Activated naive CD8-positive, alpha-beta T cell treated with anti-CD3 and anti-CD28 coated beads for 36 hours (primary cell): ENCODE measurements around the gene DACT1. TPM values are rescaled to one million over a fixed set of nuclear protein-coding genes. Genes with fewer than 3 reads are reported as not detected.

Source experiments
- DNase-seq: peaks from one replicate; pipeline ENCODE4 v3.0.0; 2021
- H3K27ac Mint-ChIP-seq: one replicate; pipeline ENCODE4 v1.8.0; 2022; ENCODE audit warnings: mild to moderate bottlenecking, moderate library complexity, mixed read lengths
- H3K27me3 Mint-ChIP-seq: one replicate; pipeline ENCODE4 v1.8.0; 2022; ENCODE audit warnings: mild to moderate bottlenecking, mixed read lengths
- H3K36me3 Mint-ChIP-seq: one replicate; pipeline ENCODE4 v1.8.0; 2021; ENCODE audit warnings: mild to moderate bottlenecking, mixed read lengths
- H3K4me1 Mint-ChIP-seq: one replicate; pipeline ENCODE4 v1.8.0; 2021; ENCODE audit warnings: mixed read lengths
- H3K4me3 Mint-ChIP-seq: one replicate; pipeline ENCODE4 v1.8.0; 2022; ENCODE audit warnings: mild to moderate bottlenecking, moderate library complexity, mixed read lengths
- H3K9me3 Mint-ChIP-seq: one replicate; pipeline ENCODE4 v1.8.0; 2022; ENCODE audit warnings: mixed read lengths
- total RNA-seq, 2 experiments: library from RNA; stranded (reverse); gene quantifications; one replicate each; pipeline ENCODE4 v1.2.3, GENCODE V29; 2021

The DACT1 gene
- total RNA-seq, 2 experiments from 2014 or later, result 1.0 to 1.2 TPM

DNA sequence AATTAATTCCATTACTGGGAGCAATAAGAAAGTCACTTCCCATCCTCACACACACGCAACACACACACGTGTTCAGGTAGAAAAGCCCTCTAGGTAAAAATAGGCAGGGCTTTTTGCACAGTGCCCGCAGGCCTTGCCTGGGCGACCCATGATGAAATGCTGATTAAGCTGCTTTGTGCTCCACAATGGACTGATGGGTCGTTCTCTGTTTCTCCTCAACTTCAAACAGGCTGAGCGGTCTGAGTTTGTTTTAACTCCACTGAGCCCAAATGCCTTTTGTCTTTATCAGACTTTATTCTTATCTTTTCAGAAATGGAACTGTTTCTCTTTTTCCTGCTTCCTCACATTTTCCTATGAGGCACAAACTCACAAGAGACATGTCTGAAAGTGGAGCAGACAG, 9.4 kb upstream of the DACT1 start:
- no peak for DNase-seq
- no peak overlapping the region for H3K27ac Mint-ChIP-seq
- peaks cover 5% of the 10 kb centered on the region for H3K4me1 Mint-ChIP-seq
- H3K36me3 Mint-ChIP-seq, result no peaks in the 10 kb centered on the region
- H3K4me3 Mint-ChIP-seq, result no peak overlapping the region
- no peaks in the 10 kb centered on the region for H3K27me3 Mint-ChIP-seq
- H3K9me3 Mint-ChIP-seq, result no peaks in the 10 kb centered on the region

DNA sequence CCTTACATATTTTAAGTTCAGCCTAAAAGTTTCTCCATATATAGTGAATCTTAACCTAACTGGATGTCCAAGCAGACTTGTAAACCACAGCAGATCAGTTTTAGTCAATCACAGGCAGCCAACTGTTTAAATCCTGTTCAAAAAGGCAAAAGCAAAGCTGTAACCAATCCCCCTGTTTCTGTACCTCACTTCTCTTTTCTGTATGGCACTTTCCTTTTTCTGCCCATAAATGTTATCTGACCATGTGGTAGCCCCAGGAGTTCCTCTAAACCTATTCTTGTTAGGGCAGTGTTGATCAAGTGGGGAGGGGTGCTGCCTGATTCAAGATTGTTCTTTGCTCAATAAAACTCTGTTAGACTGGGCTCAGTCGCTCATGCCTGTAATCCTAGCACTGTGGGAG, 8.5 kb upstream of the DACT1 start:
- H3K9me3 Mint-ChIP-seq, result no peaks in the 10 kb centered on the region
- H3K27ac Mint-ChIP-seq, result no peak overlapping the region
- no peak overlapping the region for H3K4me3 Mint-ChIP-seq
- no peaks in the 10 kb centered on the region for H3K36me3 Mint-ChIP-seq
- DNase-seq, result no peak
- peaks cover 5% of the 10 kb centered on the region for H3K4me1 Mint-ChIP-seq
- peaks cover 5% of the 10 kb centered on the region for H3K27me3 Mint-ChIP-seq

DNA sequence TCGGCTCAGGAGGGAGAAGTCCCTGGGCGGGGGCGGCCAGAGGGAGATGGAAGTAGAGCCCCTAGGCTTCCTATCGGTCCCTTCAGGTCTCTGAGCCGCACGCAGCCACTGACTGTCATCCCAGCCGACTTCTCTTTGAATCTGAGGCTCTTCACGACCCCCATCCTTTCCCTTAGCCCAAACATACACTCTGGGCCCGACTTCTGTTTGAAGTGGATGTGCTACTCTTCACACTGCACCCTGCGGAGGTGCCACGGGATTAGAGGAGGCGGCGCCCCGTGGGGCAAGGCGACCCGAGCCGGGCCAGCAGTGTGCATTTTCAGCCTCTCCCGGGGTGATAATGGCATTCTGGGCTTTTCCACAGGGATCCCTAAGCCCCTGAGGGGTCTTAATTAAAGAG, 6.0 kb upstream of the DACT1 start:
- no peak overlapping the region for H3K27ac Mint-ChIP-seq
- no peak for DNase-seq
- H3K36me3 Mint-ChIP-seq, result no peaks in the 10 kb centered on the region
- H3K4me3 Mint-ChIP-seq, result no peak overlapping the region
- H3K9me3 Mint-ChIP-seq, result no peaks in the 10 kb centered on the region
- H3K27me3 Mint-ChIP-seq, result peaks cover 24% of the 10 kb centered on the region
- H3K4me1 Mint-ChIP-seq, result peaks cover 6% of the 10 kb centered on the region

DNA sequence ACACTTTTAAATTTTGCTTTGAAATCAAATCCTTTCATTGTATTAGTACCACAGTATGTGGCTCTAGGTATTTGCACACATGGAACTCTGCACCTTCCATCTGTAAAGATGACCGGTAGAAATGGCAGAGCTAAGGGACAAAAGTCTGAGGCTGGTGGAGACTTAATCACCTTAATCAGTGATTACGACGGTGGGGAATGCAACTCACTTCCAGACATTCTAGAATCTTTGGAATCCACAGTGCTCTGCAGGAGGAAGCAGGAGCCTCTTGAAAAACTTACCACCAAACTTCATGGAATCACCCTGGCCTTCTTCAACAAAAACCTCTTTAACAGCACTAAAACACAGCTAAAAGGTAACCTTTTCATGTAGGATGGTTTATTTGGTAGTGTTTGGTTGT, 3.9 kb upstream of the DACT1 start:
- H3K36me3 Mint-ChIP-seq, result no peaks in the 10 kb centered on the region
- H3K4me3 Mint-ChIP-seq, result no peak overlapping the region
- peaks cover 14% of the 10 kb centered on the region for H3K4me1 Mint-ChIP-seq
- no peak overlapping the region for H3K27ac Mint-ChIP-seq
- DNase-seq, result no peak
- H3K9me3 Mint-ChIP-seq, result no peaks in the 10 kb centered on the region
- H3K27me3 Mint-ChIP-seq, result peaks cover 34% of the 10 kb centered on the region

DNA sequence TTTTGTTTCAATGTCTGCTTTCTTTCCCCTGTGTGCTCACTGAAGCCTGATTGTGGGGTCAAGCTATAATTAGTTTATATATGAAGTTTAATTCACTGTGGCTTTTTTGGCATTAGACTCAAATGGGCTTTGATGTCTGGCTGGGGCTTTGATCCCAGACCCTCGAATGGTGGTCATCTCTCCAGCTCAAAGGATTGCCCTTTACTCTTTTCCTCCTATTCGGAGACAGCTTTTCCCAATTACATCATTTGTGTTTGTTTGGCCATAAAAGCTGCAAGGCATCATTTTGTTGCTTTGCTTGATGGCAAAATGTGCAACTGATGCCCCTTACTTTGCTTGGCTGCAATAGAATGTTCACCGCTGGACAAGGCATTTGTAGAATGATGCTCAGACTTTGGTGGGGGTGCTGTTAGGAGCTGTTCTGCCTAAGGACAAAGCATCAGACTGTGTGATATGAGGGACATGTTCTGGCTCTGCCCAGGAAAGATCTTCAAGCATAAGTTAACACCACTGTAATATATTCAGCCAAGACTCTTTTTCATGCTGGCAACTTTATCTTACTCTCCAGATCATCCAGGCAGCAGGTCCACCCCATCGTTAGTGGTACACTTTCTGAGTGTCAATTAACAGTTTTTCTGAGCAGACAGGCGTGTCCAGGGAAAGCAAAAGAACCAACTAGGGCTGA, 3.2 kb upstream of the DACT1 start:
- Mint-ChIP-seq H3K4me3 (no peak overlapping the region), H3K27ac (no peak overlapping the region), H3K4me1 (peaks cover 21% of the 10 kb centered on the region), H3K27me3 (peaks cover 41% of the 10 kb centered on the region), H3K36me3 (no peaks in the 10 kb centered on the region), H3K9me3 (no peaks in the 10 kb centered on the region)
- DNase-seq, result no peak

DNA sequence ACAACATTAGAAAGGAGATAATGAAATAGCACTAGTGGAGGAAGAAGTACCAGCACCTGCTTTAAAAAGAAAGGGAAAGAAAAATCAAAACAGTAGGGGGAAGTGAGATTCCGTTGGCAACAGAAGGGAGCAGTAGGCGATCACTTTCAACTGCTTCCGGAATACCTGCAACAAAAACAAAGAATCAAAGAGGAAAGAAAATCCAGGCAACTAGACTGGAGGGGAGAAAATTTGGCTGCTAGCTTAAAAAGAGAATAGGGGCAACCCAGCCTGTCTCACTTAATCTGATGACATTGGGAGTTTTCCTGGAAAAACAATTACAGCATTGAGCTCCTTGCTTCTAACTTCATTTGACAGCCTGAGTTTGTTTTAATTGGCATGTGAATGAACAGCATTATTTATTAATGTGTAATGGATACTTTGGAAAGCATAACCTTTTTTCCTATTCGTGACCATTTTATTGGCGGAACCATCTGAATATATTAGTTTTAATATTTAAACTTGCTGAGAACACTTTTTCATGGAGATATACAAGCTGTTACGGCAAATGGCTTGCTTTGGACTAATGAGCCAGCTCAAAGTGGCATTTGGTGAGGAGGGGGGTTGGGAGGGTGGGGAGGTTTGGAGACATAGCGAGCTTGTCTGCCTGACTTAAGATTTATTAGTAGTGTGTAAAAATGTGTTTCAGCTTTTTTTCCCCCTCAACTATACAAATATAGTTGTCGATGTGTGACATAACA, 2.5 kb upstream of the DACT1 start:
- peaks cover 48% of the 10 kb centered on the region for H3K27me3 Mint-ChIP-seq

DNA sequence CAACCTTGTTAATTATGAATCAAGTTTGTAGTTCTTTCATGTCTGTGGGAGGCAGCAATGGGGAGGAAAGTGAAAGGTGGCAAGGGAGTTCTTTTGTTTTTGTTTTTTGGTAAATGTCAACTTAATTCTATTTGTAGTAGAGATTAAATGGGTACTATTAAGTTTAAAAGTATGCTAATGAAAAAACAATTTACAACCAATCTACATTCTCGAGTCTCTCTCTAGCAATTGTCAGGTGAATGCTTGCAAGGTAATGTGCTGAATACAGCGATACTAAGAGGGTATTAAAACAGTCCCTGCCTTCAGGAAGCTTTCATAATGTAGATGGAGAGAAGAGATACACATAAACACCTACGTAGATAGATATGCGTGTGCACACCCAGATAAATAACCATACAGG, 1.6 kb upstream of the DACT1 start:
- no peak for DNase-seq
- H3K36me3 Mint-ChIP-seq, result no peaks in the 10 kb centered on the region
- peaks cover 25% of the 10 kb centered on the region for H3K4me1 Mint-ChIP-seq
- H3K27ac Mint-ChIP-seq, result no peak overlapping the region
- H3K9me3 Mint-ChIP-seq, result no peaks in the 10 kb centered on the region
- H3K4me3 Mint-ChIP-seq, result no peak overlapping the region
- H3K27me3 Mint-ChIP-seq, result peaks cover 57% of the 10 kb centered on the region

More for the DNA sequence above, 2.5 kb upstream of the DACT1 start:
- no peak overlapping the region for H3K4me3 Mint-ChIP-seq
- H3K27ac Mint-ChIP-seq, result no peak overlapping the region
- no peaks in the 10 kb centered on the region for H3K36me3 Mint-ChIP-seq
- no peaks in the 10 kb centered on the region for H3K9me3 Mint-ChIP-seq
- H3K4me1 Mint-ChIP-seq, result peaks cover 21% of the 10 kb centered on the region
- no peak for DNase-seq

DNA sequence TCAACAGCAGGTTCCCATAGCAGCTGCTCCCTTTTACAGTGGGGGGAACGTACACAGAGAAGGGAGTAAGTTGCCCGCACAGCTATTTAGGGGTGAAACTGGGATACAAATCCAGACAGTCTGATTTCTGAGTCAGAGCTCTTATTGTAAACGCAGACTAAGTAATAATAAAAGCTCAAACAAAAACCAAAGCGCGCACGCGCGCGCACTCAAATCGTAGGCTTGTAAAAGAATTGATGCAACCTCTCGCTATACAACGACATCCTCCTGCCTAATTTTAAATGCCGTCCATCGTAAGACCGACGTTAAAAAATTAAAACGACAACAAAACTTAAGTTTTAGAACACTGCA, 747 bp upstream of the DACT1 start:
- peak; percentile 40 for DNase-seq
- peaks cover 61% of the 10 kb centered on the region for H3K27me3 Mint-ChIP-seq
- peak overlapping the region; percentile 84 for H3K4me3 Mint-ChIP-seq
- H3K27ac Mint-ChIP-seq, result peak overlapping the region; percentile 71
- H3K4me1 Mint-ChIP-seq, result peaks cover 26% of the 10 kb centered on the region
- no peaks in the 10 kb centered on the region for H3K9me3 Mint-ChIP-seq
- H3K36me3 Mint-ChIP-seq, result no peaks in the 10 kb centered on the region

DNA sequence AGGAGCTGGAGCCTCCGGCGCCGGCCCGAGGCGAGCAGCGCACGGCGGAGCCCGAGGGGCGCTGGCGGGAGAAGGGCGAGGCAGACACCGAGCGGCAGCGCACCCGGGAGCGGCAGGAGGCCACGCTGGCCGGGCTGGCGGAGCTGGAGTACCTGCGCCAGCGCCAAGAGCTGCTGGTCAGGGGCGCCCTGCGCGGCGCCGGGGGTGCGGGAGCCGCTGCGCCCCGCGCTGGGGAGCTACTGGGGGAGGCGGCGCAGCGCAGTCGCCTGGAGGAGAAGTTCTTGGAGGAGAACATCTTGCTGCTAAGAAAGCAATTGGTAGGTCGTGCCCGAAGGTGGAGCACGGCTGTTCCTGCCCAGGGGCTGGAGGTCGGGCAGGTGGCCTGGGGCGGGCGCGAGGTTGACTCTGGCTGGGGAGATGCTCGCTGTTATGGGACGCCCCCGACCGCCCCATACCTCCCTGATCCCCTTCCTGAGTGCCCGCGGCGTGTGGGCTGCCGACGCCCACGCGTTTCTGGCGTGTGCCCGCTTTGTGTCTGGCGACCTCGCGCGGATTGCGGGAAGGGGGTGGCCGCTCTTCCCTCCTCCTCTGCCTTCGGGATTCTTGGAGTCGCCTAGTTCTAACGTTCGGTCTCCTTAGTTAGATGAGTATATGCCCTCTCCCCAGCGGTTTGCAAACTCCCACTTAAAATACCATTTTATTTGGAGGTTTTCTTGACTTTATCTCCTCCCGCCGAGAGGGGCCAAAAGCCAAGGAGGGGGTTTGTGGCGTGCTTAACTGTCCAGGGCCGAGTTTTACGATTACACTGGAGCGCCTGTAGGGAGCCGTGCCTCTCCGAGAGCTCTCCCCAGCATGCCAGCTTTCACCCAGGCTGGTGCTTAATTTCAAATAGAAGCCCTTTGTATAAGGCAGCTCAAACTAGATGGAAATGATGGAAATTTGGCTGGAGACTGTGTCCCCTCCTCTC, 752 bp downstream of the DACT1 start:
- peaks cover 61% of the 10 kb centered on the region for H3K27me3 Mint-ChIP-seq
- H3K36me3 Mint-ChIP-seq, result no peaks in the 10 kb centered on the region
- DNase-seq, result peak; percentile 39
- H3K4me1 Mint-ChIP-seq, result peaks cover 26% of the 10 kb centered on the region
- peak overlapping the region; percentile 78 for H3K4me3 Mint-ChIP-seq
- no peaks in the 10 kb centered on the region for H3K9me3 Mint-ChIP-seq
- no peak overlapping the region for H3K27ac Mint-ChIP-seq

DNA sequence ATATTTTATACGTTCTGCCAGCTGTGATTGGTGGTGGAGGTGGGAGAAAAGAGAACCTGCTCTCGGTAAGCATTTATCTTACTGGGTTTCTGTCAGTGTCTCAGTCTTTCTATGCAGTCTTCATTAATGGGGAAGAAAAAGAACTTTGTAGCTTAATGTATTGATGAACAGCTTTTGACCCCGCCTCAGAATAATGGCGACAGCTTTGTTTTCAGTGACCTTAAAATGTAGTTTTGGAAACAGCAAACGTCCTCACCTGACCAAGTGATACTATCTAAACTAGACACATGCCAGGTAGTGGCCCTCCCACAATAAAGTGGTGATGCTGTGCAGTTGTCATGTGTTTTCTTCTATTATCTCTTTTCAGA, 1.4 kb downstream of the DACT1 start:
- no peak for DNase-seq
- Mint-ChIP-seq H3K36me3 (no peaks in the 10 kb centered on the region), H3K9me3 (no peaks in the 10 kb centered on the region), H3K4me3 (peak overlapping the region; percentile 78), H3K27ac (no peak overlapping the region), H3K27me3 (peaks cover 57% of the 10 kb centered on the region), H3K4me1 (peaks cover 26% of the 10 kb centered on the region)

DNA sequence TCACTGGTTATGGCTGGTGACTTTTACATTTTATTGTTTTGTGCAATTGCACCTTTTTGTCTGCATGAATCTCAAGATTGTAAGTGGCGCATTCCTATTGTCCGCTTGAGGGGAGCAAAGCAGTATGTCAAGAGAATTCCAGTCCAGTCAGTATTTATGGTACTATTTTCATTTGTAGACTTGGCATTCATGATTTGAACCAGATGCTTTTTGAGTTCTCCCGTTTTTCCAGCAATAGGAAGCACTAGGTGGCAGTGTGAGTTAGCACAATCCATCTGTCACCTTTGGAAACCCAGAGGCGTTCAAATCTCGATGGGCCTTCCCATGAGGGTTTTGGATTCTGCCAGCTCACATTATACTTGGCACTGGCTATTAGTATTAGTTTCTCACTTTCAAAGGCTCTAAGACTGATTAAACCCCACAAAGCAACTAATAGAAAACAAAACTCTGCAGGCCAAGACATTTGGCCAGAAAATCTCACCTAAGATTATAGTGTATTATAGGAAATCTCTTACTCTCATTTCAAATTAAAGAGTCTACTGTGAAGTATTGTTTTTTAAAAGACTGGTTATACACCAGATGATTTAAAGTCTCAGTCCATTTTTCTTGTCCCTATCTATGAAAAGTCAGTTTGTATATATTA, 2.2 kb downstream of the DACT1 start:
- DNase-seq, result no peak
- no peaks in the 10 kb centered on the region for H3K36me3 Mint-ChIP-seq
- no peak overlapping the region for H3K27ac Mint-ChIP-seq
- H3K4me3 Mint-ChIP-seq, result no peak overlapping the region
- peaks cover 51% of the 10 kb centered on the region for H3K27me3 Mint-ChIP-seq
- peaks cover 23% of the 10 kb centered on the region for H3K4me1 Mint-ChIP-seq
- no peaks in the 10 kb centered on the region for H3K9me3 Mint-ChIP-seq

DNA sequence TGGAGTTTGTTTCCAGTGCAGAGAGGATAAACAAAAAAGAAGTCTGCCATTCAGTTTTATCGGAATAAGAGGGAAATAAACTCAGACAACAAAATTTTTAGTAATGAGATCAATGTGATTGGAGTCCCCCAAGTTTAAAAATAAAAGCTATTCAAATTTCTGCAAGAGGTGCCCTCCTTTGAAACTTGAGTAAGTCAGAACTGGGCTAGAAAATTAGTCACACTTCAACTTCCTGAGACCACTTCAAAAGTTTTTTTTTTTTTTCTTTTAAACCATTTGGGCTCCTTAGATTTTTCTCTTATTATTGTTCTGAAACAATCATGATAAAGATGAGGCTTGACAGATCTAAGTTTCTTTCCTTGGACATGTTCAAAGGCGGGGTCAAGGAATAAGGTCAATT, 3.2 kb downstream of the DACT1 start:
- Mint-ChIP-seq H3K36me3 (no peaks in the 10 kb centered on the region), H3K4me1 (peaks cover 21% of the 10 kb centered on the region), H3K27ac (no peak overlapping the region), H3K9me3 (no peaks in the 10 kb centered on the region), H3K4me3 (no peak overlapping the region), H3K27me3 (peaks cover 44% of the 10 kb centered on the region)
- DNase-seq, result no peak

DNA sequence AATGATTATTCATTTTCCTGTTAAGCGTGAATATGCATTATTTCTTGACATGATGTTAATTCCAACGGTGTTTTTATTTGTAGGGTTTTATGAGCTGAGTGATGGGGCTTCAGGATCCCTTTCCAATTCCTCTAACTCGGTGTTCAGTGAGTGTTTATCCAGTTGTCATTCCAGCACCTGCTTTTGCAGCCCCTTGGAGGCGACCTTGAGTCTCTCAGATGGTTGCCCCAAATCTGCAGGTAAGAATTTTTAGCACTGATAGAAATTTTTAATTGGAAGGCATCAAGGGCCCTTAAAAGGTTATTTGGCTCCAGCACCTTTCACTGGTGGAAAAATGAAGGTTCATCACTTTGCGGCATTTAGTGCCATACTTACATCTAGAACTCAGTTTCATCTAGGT, 3.7 kb downstream of the DACT1 start:
- Mint-ChIP-seq H3K4me3 (no peak overlapping the region), H3K27me3 (peaks cover 38% of the 10 kb centered on the region), H3K9me3 (no peaks in the 10 kb centered on the region), H3K36me3 (no peaks in the 10 kb centered on the region), H3K27ac (no peak overlapping the region), H3K4me1 (peaks cover 21% of the 10 kb centered on the region)
- no peak for DNase-seq

DNA sequence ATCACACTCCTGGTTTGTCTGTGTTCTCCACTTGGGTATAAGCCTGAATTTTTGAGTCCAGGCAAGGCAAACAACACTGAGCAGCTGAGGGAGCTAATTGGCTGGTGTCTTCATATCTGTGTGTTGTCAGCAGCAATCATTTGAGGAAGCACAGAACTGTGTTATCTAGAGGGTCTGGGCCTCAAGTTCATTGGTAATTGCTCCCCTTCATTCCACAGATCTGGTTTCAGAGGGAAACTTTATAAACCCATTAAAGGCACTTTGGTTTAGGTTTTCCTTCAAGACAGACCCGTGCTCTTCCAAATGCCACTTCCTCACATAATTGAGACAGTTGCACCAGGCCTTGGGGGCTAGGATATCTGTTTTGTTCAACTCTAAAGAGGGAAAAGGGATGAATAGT, 5.6 kb downstream of the DACT1 start:
- Mint-ChIP-seq H3K36me3 (no peaks in the 10 kb centered on the region), H3K4me3 (no peak overlapping the region), H3K4me1 (peaks cover 16% of the 10 kb centered on the region), H3K9me3 (no peaks in the 10 kb centered on the region), H3K27ac (no peak overlapping the region), H3K27me3 (peaks cover 32% of the 10 kb centered on the region)
- no peak for DNase-seq

DNA sequence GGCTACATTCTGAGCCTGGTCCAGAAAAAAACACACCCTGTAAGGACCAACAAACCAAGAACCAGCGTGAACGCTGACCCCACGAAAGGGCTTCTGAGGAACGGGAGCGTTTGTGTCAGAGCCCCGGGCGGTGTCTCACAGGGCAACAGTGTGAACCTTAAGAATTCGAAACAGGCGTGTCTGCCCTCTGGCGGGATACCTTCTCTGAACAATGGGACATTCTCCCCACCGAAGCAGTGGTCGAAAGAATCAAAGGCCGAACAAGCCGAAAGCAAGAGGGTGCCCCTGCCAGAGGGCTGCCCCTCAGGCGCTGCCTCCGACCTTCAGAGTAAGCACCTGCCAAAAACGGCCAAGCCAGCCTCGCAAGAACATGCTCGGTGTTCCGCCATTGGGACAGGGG, 7.9 kb downstream of the DACT1 start:
- no peaks in the 10 kb centered on the region for H3K9me3 Mint-ChIP-seq
- no peak overlapping the region for H3K4me3 Mint-ChIP-seq
- H3K27me3 Mint-ChIP-seq, result peaks cover 9% of the 10 kb centered on the region
- DNase-seq, result no peak
- H3K27ac Mint-ChIP-seq, result no peak overlapping the region
- peaks cover 4% of the 10 kb centered on the region for H3K4me1 Mint-ChIP-seq
- H3K36me3 Mint-ChIP-seq, result no peaks in the 10 kb centered on the region
